Activated naive CD4-positive, alpha-beta T cell treated with anti-CD3 and anti-CD28 coated beads, Interleukin-2, amount 50 U/mL, for 72 hours (primary cell): ENCODE data around the gene VWA5A. TPM values are rescaled to one million over a fixed set of nuclear protein-coding genes. Genes with fewer than 3 reads are reported as not detected.

Experiments
- ATAC-seq, 2 donors: fragments of 150-1000 bp; cut with Tn5 transposase; 2 replicates each; pipeline ENCODE4 v1.10.0; 2021; ENCODE audit warnings: mild to moderate bottlenecking in 2 of 2, moderate library complexity in 2 of 2
- DNase-seq, 2 donors: peaks; one replicate each; pipeline ENCODE4 v3.0.0; 2021 to 2022; ENCODE audit warnings: low spot score in 2 of 2
- H3K27ac Mint-ChIP-seq, 2 donors: one replicate each; pipeline ENCODE4 v1.8.0; 2022; ENCODE audit warnings: mild to moderate bottlenecking in 2 of 2, mixed read lengths in 2 of 2
- H3K36me3 Mint-ChIP-seq, 2 donors: one replicate each; pipeline ENCODE4 v1.8.0; 2022; ENCODE audit warnings: mixed read lengths in 2 of 2
- H3K9me3 Mint-ChIP-seq, 2 donors: one replicate each; pipeline ENCODE4 v1.8.0; 2022; ENCODE audit warnings: mixed read lengths in 2 of 2
- total RNA-seq, 2 donors: library from RNA; stranded (reverse); gene quantifications; one replicate each; pipeline ENCODE4 v1.2.3, GENCODE V29; 2022

The VWA5A gene, protein sequence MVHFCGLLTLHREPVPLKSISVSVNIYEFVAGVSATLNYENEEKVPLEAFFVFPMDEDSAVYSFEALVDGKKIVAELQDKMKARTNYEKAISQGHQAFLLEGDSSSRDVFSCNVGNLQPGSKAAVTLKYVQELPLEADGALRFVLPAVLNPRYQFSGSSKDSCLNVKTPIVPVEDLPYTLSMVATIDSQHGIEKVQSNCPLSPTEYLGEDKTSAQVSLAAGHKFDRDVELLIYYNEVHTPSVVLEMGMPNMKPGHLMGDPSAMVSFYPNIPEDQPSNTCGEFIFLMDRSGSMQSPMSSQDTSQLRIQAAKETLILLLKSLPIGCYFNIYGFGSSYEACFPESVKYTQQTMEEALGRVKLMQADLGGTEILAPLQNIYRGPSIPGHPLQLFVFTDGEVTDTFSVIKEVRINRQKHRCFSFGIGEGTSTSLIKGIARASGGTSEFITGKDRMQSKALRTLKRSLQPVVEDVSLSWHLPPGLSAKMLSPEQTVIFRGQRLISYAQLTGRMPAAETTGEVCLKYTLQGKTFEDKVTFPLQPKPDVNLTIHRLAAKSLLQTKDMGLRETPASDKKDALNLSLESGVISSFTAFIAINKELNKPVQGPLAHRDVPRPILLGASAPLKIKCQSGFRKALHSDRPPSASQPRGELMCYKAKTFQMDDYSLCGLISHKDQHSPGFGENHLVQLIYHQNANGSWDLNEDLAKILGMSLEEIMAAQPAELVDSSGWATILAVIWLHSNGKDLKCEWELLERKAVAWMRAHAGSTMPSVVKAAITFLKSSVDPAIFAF
- 10 to 100 TPM in 1 of 2 donors, 1 to 10 TPM in 1; 7.7 to 13.7 TPM for total RNA-seq

- H3K36me3 Mint-ChIP-seq = peaks cover 3 to 15% of the 10 kb centered on the region in 2 donors
- DNase-seq = peak; percentile 76
- H3K9me3 Mint-ChIP-seq = no peaks in the 10 kb centered on the region
- peak; percentile 100 for ATAC-seq
- peak within 1 kb of the TSS; percentile 69 to 92 for H3K27ac Mint-ChIP-seq
Observed at GRCh38 chr11:124114942-124115781, at the start of gene VWA5A. TSS of gene VWA5A (plus strand) at chr11:124115450. CDS start at chr11:124117512, 2,062 bp downstream.

GRCh38 chr11:124068601-124069110 is 46.6 kb upstream of the VWA5A start:
- DNase-seq (no peak), ATAC-seq (peak in 1 of 2 donors; percentile 35)
- Mint-ChIP-seq H3K9me3 (no peaks in the 10 kb centered on the region), H3K27ac (no peak overlapping the region), H3K36me3 (no peaks in the 10 kb centered on the region)

DNA sequence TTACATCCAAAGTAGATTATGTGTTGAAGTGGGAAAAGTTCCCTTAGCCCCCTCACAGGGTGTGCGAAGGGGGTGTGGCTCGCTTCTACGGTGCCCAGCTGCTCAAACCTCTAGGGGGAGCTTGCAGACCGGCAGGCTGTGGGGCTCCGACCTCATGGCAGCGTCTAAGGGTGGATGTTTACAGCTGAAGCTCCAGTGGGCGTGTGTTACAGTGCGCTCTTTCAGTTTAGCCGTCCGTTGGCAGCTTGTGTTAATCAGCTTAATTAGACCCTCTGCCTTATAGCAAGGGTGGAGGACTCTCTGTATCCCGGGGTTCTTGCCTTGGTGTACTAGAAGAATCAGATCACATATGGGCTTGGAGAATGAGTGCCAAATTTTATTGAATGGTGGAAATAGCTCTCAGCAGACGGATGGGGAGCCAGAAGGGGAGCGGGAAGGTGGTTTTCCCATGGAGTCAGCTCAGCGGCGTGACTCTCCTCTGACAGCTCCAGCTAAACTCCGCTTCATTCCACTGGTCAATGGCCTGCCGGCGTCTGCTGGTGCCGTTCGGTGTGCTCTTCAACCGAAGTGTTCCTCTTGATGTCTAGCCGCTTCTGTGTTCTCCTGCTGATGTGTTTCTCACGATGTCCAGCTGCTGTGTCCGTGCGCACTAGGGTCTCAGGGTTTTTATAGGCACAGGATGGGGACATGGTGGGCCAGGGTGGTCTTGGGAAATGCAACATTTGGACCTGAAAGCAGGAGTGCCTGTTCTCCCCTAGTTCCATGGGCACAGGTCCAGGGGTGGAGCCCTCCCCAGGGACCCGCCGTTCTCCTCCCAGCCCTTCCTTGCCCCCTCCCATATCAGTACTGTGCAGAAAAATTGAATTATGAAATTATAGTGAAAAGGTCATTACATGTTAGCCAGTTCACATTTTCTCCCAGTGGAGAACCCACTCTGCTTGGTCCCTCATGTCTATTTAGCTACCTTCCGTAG is 45.5 kb upstream of the VWA5A start:
- DNase-seq = peak in 1 of 2 donors; percentile 54
- Mint-ChIP-seq H3K9me3 (no peaks in the 10 kb centered on the region), H3K27ac (no peak overlapping the region), H3K36me3 (no peaks in the 10 kb centered on the region)
- ATAC-seq = peak; percentile 49 to 92

- H3K27ac Mint-ChIP-seq = no peak overlapping the region
- peak; percentile 39 to 53 for ATAC-seq
- DNase-seq = peak in 1 of 2 donors; percentile 61
- H3K36me3 Mint-ChIP-seq = no peaks in the 10 kb centered on the region
- no peaks in the 10 kb centered on the region for H3K9me3 Mint-ChIP-seq
Observed at GRCh38 chr11:124070915-124071622, 44.2 kb upstream of the VWA5A start.

GRCh38 chr11:124071623-124071948 is 43.7 kb upstream of the VWA5A start:
- H3K27ac Mint-ChIP-seq = no peak overlapping the region
- DNase-seq (no peak), ATAC-seq (no peak)
- H3K36me3 Mint-ChIP-seq = no peaks in the 10 kb centered on the region
- no peaks in the 10 kb centered on the region for H3K9me3 Mint-ChIP-seq

GRCh38 chr11:124072147-124072546 is 43.1 kb upstream of the VWA5A start:
- no peak for DNase-seq
- ATAC-seq = no peak
- no peaks in the 10 kb centered on the region for H3K36me3 Mint-ChIP-seq
- no peak overlapping the region for H3K27ac Mint-ChIP-seq
- H3K9me3 Mint-ChIP-seq = no peaks in the 10 kb centered on the region

DNA sequence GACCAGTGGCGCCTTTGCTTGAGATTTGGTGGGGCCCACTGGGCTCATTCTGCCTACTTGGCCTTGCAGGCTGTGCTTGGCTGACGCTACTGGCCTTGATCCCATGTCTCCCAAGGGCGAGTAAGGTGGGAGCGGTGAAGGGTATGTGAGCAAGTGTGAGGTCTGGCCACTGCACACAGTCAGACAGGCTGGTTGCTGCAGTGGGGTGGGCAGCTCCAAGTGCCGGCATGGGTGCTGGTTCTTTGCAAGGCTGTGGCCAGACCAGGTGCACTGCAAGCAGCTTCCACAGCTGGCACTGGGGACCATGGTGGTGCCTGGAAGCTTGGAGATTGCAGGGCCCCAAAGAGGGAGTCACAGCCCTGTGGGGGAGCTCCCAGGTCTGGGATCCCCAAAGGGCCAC is 40.7 kb upstream of the VWA5A start:
- H3K36me3 Mint-ChIP-seq = no peaks in the 10 kb centered on the region
- no peak for ATAC-seq
- no peak overlapping the region for H3K27ac Mint-ChIP-seq
- DNase-seq = no peak
- no peaks in the 10 kb centered on the region for H3K9me3 Mint-ChIP-seq

DNA sequence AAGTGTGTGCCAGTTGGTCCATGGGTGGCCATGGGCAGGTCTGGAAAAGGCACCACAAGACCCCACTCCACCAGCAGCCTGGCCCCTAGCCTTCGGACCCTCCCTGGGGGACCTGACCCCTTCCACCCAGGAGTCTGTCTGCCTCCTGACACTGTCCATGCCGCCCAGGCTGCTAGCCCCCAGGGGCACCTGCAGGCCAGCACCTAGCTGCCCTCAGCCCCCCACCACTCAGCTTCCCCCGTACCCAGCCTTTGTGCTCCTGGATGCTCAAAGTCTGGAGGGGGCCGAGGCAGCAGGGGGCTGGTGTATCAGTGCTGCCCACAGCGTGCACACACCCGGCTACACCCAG is 39.8 kb upstream of the VWA5A start:
- ATAC-seq (no peak), DNase-seq (no peak)
- H3K27ac Mint-ChIP-seq = no peak overlapping the region
- H3K36me3 Mint-ChIP-seq = no peaks in the 10 kb centered on the region
- no peaks in the 10 kb centered on the region for H3K9me3 Mint-ChIP-seq

DNA sequence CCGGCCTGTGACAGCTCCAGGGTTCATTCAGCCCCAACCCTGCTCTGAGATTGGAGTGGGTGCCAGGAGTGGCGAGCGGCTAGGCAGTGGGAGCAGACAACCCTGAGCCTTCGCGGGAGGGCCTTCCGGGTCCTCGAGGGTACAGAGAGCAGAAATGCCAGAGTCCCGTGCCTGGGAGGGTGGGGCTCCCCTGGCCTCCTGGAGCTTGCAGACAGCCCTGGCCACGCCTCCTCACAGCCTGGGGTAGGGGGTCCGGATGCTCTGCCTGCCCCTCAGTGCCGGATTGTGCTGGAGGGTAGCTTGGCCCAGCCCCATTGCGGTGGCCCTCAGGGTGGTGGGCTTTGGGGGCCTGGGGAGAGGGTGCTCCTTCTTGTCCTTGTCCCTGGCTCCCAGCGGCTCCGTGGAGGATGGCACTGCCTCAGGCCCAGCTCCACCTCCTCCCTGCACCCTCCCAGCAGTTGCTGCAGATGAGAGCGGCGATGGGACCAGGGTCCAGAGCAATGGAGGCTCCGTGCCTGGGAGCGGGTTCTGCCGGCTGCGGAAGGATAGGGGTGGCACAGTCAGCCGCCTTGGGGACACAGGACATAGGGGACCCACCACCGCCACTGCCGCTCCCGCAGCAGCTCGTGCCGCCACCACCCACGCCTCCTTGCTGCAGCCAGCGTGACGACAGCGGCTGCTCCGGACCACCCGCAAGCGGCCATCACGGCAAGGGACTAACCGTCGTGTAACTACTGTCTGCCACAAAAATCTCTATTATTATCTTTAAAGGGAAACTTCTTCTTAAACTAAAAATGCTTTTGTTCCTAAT is 39.2 kb upstream of the VWA5A start:
- peak; percentile 29 to 67 for ATAC-seq
- Mint-ChIP-seq H3K9me3 (no peaks in the 10 kb centered on the region), H3K27ac (no peak overlapping the region), H3K36me3 (no peaks in the 10 kb centered on the region)
- no peak for DNase-seq

- Mint-ChIP-seq H3K36me3 (no peaks in the 10 kb centered on the region), H3K9me3 (no peaks in the 10 kb centered on the region), H3K27ac (no peak overlapping the region)
- no peak for ATAC-seq
- no peak for DNase-seq
Observed at GRCh38 chr11:124077266-124077665, 38.0 kb upstream of the VWA5A start.

DNA sequence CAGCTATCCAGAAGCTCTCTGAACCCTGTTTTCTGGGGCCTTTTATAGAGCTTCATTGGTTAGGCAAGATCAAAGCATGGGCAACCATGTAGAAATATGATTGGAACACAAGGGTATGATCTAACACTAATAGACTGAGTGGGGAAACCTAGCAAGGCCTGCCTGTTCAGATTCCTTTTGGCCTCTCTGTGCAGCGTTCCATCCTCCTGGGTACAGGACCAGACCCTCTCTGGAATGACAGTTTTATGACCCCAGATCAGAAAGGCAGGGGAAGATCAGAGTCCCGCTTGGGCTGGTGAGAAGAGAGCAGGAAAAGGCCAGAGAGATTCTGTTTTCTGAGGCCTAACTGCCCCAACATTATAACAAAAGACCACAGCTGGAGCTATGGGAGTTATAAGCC is 36.7 kb upstream of the VWA5A start:
- Mint-ChIP-seq H3K36me3 (no peaks in the 10 kb centered on the region), H3K9me3 (no peaks in the 10 kb centered on the region), H3K27ac (no peak overlapping the region)
- DNase-seq (no peak), ATAC-seq (no peak)

GRCh38 chr11:124079631-124080326 is 35.5 kb upstream of the VWA5A start:
- DNase-seq = no peak
- H3K36me3 Mint-ChIP-seq = no peaks in the 10 kb centered on the region
- H3K27ac Mint-ChIP-seq = no peak overlapping the region
- H3K9me3 Mint-ChIP-seq = no peaks in the 10 kb centered on the region
- ATAC-seq = no peak

DNA sequence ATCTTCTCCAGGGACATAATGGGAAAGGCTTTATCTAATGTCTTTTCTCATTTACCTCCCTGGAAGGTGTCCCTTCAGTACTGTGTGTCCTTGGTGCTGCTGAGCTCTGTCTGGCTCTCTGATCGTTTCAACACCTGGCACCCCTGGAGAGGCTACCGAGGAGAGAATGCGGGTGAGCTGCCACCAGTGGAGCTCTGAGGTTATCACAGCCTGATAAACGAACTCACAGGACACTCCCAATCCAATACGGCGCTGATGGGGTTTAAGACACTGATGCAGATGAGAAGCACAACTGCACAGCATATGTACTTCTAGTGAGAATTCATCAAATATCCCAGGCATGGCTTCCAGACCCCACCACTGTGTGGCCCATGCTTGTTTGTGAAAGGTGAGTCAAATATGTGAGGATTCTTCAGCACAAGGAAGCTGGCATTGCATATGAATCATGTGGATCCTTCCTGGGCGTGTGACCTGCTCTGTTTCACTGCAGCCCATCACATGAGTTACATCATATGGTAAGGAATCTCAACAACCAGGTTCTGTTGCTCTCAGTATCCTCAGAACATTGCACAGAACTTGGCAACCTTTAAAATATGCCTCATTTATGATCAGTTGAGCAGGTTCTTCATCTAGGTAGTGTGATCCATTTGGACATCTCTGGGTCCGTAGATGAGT is 34.8 kb upstream of the VWA5A start:
- DNase-seq (no peak), ATAC-seq (no peak)
- no peaks in the 10 kb centered on the region for H3K36me3 Mint-ChIP-seq
- H3K27ac Mint-ChIP-seq = no peak overlapping the region
- H3K9me3 Mint-ChIP-seq = no peaks in the 10 kb centered on the region

DNA sequence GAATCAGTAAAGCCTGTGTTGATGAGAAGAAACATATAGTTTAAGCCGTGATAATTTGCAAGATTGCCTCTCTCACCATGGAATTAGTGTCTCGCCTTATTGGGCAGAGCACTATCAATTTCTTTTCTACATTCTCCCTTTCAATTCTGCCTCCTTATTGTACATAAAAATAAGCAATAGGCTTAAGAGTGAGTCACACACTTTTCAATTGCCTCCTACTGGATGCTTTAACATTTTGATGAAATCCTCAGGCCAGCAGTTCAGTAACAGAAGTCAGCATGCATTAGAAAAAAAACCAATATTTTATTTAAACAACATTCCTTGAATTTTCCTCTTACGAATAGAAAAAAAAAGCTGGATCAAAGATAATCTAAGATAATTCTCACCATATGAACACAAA is 33.8 kb upstream of the VWA5A start:
- no peak for DNase-seq
- H3K27ac Mint-ChIP-seq = no peak overlapping the region
- H3K36me3 Mint-ChIP-seq = no peaks in the 10 kb centered on the region
- no peak for ATAC-seq
- H3K9me3 Mint-ChIP-seq = no peaks in the 10 kb centered on the region
